T-cell (primary cell): ENCODE data around the gene FREM3. TPM values are rescaled to one million over a fixed set of nuclear protein-coding genes. Genes with fewer than 3 reads are reported as not detected.

Source experiments
- ATAC-seq, 4 experiments: fragments of 200-7000 bp in 3 of 4; fragments of 150-1000 bp in 1 of 4; cut with Tn5 transposase; replicated peaks in 1 of 4; 1 replicate in 3 of 4; 2 replicates in 1 of 4; pipeline ENCODE4 v1.10.0; 2021; ENCODE audit warnings: moderate library complexity in 3 of 4, mild to moderate bottlenecking in 2 of 4, moderate number of reproducible peaks in 1 of 4
- CTCF ChIA-PET, 2 donors: fragments of 300-600 bp; sonication (Branson Sonifier 250); formaldehyde crosslinking; loops; one replicate each; lab custom pipeline; 2022; ENCODE audit warnings: antibody characterized with exemption in 2 of 2; lab: Charles Lee
- POLR2A ChIA-PET, 2 donors: fragments of 300-600 bp; sonication (Branson Sonifier 250); formaldehyde crosslinking; loops; one replicate each; lab custom pipeline; 2022; ENCODE audit warnings: antibody characterized with exemption in 2 of 2; lab: Charles Lee
- DNase-seq, 35 experiments: peaks; one replicate each; pipeline versions ENCODE4 v3.0.0 to v3.0.0-alpha.2; 2013 to 2023
- H3K27ac ChIP-seq: one replicate; pipeline ENCODE4 v1.5.1; 2013; ENCODE audit warnings: low read length
- H3K27me3 ChIP-seq, 2 experiments: replicated peaks in 1 of 2; 1 replicate in 1 of 2; 2 replicates in 1 of 2; pipeline versions ENCODE4 v1.6.1 to v1.7.0; 2013; ENCODE audit warnings: low read length in 1 of 2, mixed read lengths in 1 of 2; ENCODE audit not compliant: control insufficient read depth in 2 of 2, insufficient read depth in 2 of 2; ENCODE audit errors: extremely low read depth in 1 of 2
- H3K36me3 ChIP-seq, 2 donors: 1 replicate in 1 of 2; 2 replicates in 1 of 2; pipeline versions ENCODE4 v1.6.1 to v1.7.0; 2013; ENCODE audit warnings: low read length in 1 of 2; ENCODE audit not compliant: control insufficient read depth in 2 of 2, insufficient read depth in 1 of 2; ENCODE audit errors: extremely low read depth in 1 of 2
- H3K4me1 ChIP-seq, 2 experiments: 1 replicate in 1 of 2; 2 replicates in 1 of 2; pipeline versions ENCODE4 v1.6.1 to v1.7.0; 2013; ENCODE audit warnings: low read length in 2 of 2, mixed read lengths in 1 of 2; ENCODE audit not compliant: insufficient read depth in 2 of 2, control insufficient read depth in 1 of 2; ENCODE audit errors: extremely low read depth in 1 of 2
- H3K4me3 ChIP-seq, 2 donors: 1 replicate in 1 of 2; 2 replicates in 1 of 2; pipeline versions ENCODE4 v1.5.1 to v1.7.0; 2013; ENCODE audit warnings: mild to moderate bottlenecking in 2 of 2, low read length in 1 of 2, moderate library complexity in 1 of 2; ENCODE audit not compliant: control insufficient read depth in 1 of 2; ENCODE audit errors: extremely low read depth in 1 of 2
- H3K9me3 ChIP-seq: 2 replicates; pipeline ENCODE4 v1.7.0; 2013
- H3K27ac Mint-ChIP-seq, 2 donors: one replicate each; pipeline ENCODE4 v1.8.0; 2020 to 2021; ENCODE audit warnings: mild to moderate bottlenecking in 2 of 2, mixed read lengths in 2 of 2
- H3K27me3 Mint-ChIP-seq, 2 donors: one replicate each; pipeline ENCODE4 v1.8.0; 2021 to 2022; ENCODE audit warnings: mixed read lengths in 2 of 2
- H3K36me3 Mint-ChIP-seq: one replicate; pipeline ENCODE4 v1.8.0; 2021; ENCODE audit warnings: mixed read lengths
- H3K4me1 Mint-ChIP-seq, 3 donors: one replicate each; pipeline ENCODE4 v1.8.0; 2020 to 2022; ENCODE audit warnings: mixed read lengths in 3 of 3, mild to moderate bottlenecking in 1 of 3
- H3K4me3 Mint-ChIP-seq, 3 donors: one replicate each; pipeline ENCODE4 v1.8.0; 2020 to 2022; ENCODE audit warnings: mild to moderate bottlenecking in 3 of 3, mixed read lengths in 3 of 3, moderate library complexity in 3 of 3
- H3K9me3 Mint-ChIP-seq, 3 donors: one replicate each; pipeline ENCODE4 v1.8.0; 2020 to 2022; ENCODE audit warnings: mixed read lengths in 3 of 3
- WGBS: methylation state at CpG from one replicate; pipeline ENCODE4 v1.1.5; 2013; ENCODE audit warnings: missing lambda C conversion rate; ENCODE audit not compliant: insufficient coverage; 5-methylcytosine and 5-hydroxymethylcytosine counted together
- total RNA-seq, 35 experiments: library from RNA in 6 of 35; stranded (reverse) in 6 of 35; fragments of 120-200 nt in 1 of 35; gene quantifications; one replicate each; pipeline versions ENCODE4 v1.2.1 to v1.2.4 and lab custom pipeline; 2013 to 2026

FREM3 gene
- total RNA-seq, 5 donors from 2014 or later (not counting 1 experiment from before 2014, with no cell fraction given): 0.09 to 0.43 (median 0.21) TPM; not detected in 1

DNA sequence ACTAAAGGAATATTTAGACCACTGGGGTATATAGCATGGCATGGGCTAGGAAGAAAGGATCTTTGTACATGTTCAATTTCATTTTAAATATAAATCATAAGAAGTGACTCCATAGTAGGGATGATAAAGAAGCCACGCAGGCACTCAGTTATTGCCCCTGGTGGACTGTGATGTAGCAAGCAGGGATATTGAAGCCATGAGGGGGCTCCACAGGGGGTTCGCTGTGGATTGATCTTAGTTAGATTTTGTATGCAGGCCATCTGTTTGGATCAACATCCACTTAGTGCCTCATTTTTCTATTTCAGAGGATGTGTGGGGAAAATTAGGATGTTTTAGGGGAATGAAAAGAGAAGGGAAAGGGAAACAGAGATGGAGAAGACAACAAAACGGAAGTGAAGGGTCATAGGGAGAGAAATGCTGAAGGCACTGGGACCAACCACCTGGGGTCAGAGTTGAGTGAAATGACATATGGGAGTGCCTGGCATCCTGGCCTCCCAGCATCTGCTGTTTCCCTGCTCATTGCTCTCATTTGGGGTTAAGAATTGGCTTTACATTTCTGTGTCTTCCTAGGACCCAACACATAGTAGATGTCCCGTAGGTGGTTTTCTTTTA lies 11.2 kb upstream of the FREM3 start:
- Histone ChIP-seq H3K27me3 (no peaks in the 10 kb centered on the region), H3K36me3 (no peaks in the 10 kb centered on the region), H3K4me1 (no peaks in the 10 kb centered on the region), H3K27ac (no peak overlapping the region), H3K9me3 (no peaks in the 10 kb centered on the region), H3K4me3 (no peak overlapping the region)
- ChIA-PET CTCF (no interaction called here), POLR2A (no interaction called here)
- Mint-ChIP-seq H3K27me3 (no peaks in the 10 kb centered on the region), H3K4me1 (no peaks in the 10 kb centered on the region), H3K36me3 (no peaks in the 10 kb centered on the region), H3K27ac (no peak overlapping the region), H3K4me3 (no peak overlapping the region), H3K9me3 (peaks cover 3 to 6% (median 3%) of the 10 kb centered on the region in 3 donors)
- DNase-seq: no peak
- WGBS: 88% methylated on average over 2 of the region's 4 CpGs
- ATAC-seq: no peak

DNA sequence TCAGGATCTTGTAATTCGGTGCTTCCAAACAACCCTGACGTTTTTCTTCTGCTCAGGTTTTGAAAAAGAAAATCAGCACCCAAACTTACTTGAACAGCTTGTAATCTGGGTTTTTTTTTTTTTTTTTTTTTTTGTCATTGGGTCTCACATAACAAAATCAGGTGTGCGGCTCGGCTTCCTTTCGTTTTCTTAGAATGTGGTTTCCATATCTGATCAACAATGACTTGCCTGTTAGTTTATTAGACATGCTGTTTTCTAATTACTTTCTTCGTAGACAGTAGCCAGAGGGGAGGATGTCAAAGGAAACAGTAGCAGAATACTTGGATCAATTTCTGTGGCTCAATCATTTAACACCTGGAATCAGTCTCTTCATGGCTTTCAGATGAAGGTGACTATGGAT lies 890 bp upstream of the FREM3 start:
- Histone ChIP-seq H3K27ac (no peak overlapping the region), H3K9me3 (no peaks in the 10 kb centered on the region), H3K4me3 (peak overlapping the region; percentile 35 to 59), H3K27me3 (peaks cover 0 to 31% of the 10 kb centered on the region in 2 experiments), H3K4me1 (peaks cover 2 to 16% of the 10 kb centered on the region in 2 experiments), H3K36me3 (no peaks in the 10 kb centered on the region)
- no peaks in the 10 kb centered on the region for H3K9me3 Mint-ChIP-seq
- WGBS: no CpG with 5 or more reads among the region's 6 CpGs
- H3K36me3 Mint-ChIP-seq: no peaks in the 10 kb centered on the region
- DNase-seq (no peak), ATAC-seq (peak in 2 of 4 experiments; percentile 9 to 39)
- H3K4me1 Mint-ChIP-seq: peaks cover 11 to 25% (median 19%) of the 10 kb centered on the region in 3 donors
- peak overlapping the region in 2 of 3 donors; percentile 65 to 79 for H3K4me3 Mint-ChIP-seq
- POLR2A ChIA-PET: interaction anchor here in 1 of 2 donors (0.6 kb wide), 1 partner anchor 22 kb away, joined by 5 read pairs; no protein-coding TSS in a partner anchor
- no peak overlapping the region for H3K27ac Mint-ChIP-seq
- H3K27me3 Mint-ChIP-seq: peaks cover 28 to 45% of the 10 kb centered on the region in 2 donors
- CTCF ChIA-PET: no interaction called here

DNA sequence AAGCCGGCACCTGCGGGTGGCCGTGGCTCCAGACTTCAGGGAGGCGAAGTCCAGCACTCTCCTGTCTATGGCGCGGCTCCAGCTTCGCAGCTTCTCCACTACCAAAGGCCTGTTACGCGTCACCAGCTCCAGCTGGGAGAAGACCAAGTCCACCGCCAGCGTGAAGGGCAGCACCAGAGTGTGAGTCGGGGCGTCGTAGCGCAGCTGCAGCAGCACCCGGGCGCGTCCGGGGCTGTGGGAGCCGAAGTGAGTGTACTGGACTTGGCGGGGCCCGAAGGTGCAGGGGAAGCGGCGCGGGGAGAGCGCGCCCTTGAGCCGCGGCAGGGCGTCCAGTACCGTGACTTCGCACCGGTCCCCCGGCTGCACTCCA lies 444 bp downstream of the FREM3 start:
- no peaks in the 10 kb centered on the region for H3K36me3 Mint-ChIP-seq
- no peak for ATAC-seq
- H3K9me3 ChIP-seq: no peaks in the 10 kb centered on the region
- H3K27me3 ChIP-seq: peaks cover 0 to 31% of the 10 kb centered on the region in 2 experiments
- H3K36me3 ChIP-seq: no peaks in the 10 kb centered on the region
- 4% methylated on average over 33 of the region's 34 CpGs for WGBS
- no peak overlapping the region for H3K27ac Mint-ChIP-seq
- H3K4me1 ChIP-seq: peaks cover 2 to 16% of the 10 kb centered on the region in 2 experiments
- POLR2A ChIA-PET: no interaction called here
- H3K27me3 Mint-ChIP-seq: peaks cover 37 to 45% of the 10 kb centered on the region in 2 donors
- H3K27ac ChIP-seq: no peak overlapping the region
- DNase-seq: no peak
- H3K4me3 Mint-ChIP-seq: peak overlapping the region in 1 of 3 donors; percentile 79
- peaks cover 11 to 25% (median 19%) of the 10 kb centered on the region in 3 donors for H3K4me1 Mint-ChIP-seq
- CTCF ChIA-PET: no interaction called here
- H3K4me3 ChIP-seq: peak overlapping the region; percentile 35 to 59
- peaks cover 0 to 4% (median 4%) of the 10 kb centered on the region in 3 donors for H3K9me3 Mint-ChIP-seq

DNA sequence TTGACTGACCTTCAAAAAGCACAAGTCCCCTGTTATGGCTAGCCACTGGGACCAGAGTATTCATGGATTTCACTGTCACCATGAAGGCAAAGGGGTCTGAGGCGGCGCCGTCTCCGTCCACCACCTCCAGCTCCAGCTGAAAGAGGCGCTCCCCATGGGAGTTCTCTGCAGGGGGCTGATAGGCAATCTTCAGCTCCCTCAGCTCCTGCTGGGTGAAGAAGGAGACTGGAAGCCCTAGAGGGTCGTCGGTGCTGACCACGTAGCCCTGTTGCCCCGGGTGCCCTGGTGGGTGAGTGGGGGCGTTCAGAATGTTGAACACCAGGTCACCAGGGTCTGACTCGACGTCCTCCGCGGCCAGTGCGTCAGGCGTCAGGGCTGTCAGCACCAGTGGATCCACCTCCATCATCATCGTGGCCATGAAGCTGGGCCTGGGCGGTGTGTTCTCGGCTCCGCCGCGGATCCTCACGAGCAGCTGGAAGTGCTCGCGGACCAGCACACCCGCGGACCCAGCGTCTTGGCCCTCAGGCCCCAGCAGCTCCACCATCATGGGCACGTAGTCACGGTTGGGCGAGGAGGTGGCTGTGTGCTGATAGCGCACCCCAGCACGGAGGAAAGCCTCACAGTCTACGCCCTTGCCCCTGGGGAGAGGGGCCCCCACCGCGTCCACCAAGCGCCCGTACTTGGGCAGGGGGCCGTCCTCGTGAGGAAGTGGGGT lies 987 bp downstream of the FREM3 start:
- peak overlapping the region; percentile 35 to 59 for H3K4me3 ChIP-seq
- H3K4me1 ChIP-seq: peaks cover 2 to 16% of the 10 kb centered on the region in 2 experiments
- H3K27ac Mint-ChIP-seq: no peak overlapping the region
- H3K4me1 Mint-ChIP-seq: peaks cover 11 to 25% (median 19%) of the 10 kb centered on the region in 3 donors
- peaks cover 38 to 45% of the 10 kb centered on the region in 2 donors for H3K27me3 Mint-ChIP-seq
- peak overlapping the region in 1 of 3 donors; percentile 79 for H3K4me3 Mint-ChIP-seq
- WGBS: 55% methylated on average over 34 of the region's 40 CpGs
- no peaks in the 10 kb centered on the region for H3K9me3 ChIP-seq
- ChIA-PET POLR2A (interaction anchor here in 1 of 2 donors (0.6 kb wide), 1 partner anchor 8 kb away, joined by 4 read pairs; no protein-coding TSS in a partner anchor), CTCF (no interaction called here)
- DNase-seq: no peak
- H3K36me3 ChIP-seq: no peaks in the 10 kb centered on the region
- H3K27ac ChIP-seq: no peak overlapping the region
- ATAC-seq: no peak
- peaks cover 0 to 4% (median 4%) of the 10 kb centered on the region in 3 donors for H3K9me3 Mint-ChIP-seq
- H3K27me3 ChIP-seq: peaks cover 0 to 31% of the 10 kb centered on the region in 2 experiments
- H3K36me3 Mint-ChIP-seq: no peaks in the 10 kb centered on the region

DNA sequence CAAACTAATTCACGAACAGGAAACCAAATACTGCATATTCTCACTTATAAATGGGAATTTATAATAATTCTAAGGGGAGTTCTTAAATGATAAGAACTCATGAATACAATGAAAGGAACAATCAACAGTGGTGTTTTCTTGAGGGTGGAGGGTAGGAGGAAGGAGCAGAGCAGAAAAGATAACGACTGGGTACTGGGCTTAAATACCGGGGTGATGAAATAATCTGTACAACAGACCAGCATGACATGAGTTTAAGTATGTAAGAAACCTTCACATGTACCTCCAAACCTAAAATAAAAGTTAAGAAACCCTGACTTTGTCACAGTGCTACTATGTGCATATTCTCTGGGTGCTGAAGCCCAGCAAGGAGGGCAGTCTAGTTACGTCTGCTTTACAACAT lies 6.6 kb downstream of the FREM3 start:
- Mint-ChIP-seq H3K4me3 (no peak overlapping the region), H3K27ac (no peak overlapping the region), H3K27me3 (peaks cover 17 to 28% of the 10 kb centered on the region in 2 donors), H3K36me3 (no peaks in the 10 kb centered on the region), H3K4me1 (peaks cover 0 to 8% (median 4%) of the 10 kb centered on the region in 3 donors), H3K9me3 (peaks cover 3 to 4% (median 4%) of the 10 kb centered on the region in 3 donors)
- ATAC-seq: no peak
- Histone ChIP-seq H3K27me3 (peaks cover 0 to 9% of the 10 kb centered on the region in 2 experiments), H3K9me3 (no peaks in the 10 kb centered on the region), H3K27ac (no peak overlapping the region), H3K36me3 (no peaks in the 10 kb centered on the region), H3K4me1 (no peaks in the 10 kb centered on the region), H3K4me3 (no peak overlapping the region)
- CTCF ChIA-PET: no interaction called here
- no peak for DNase-seq
- WGBS: no CpG with 5 or more reads among the region's 4 CpGs
- POLR2A ChIA-PET: no interaction called here

DNA sequence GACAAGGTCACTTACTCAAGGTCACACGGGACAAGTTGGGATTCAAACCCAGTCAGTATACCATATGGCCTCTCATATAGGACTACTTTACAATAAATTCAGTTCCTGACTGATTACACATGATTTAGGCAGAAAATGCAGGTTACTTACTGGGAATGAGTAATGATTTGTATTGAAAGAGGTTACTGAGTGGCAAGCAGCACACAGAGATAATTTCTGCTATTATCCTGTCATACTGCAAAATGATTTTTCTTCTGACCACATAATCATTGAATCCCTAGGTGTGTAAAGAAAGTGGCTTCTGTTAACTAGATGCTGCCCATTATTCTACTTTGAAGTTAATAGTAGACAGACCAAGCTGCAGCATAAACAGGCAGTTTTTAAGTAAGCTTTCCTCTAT lies 8.2 kb downstream of the FREM3 start:
- H3K27ac ChIP-seq: no peak overlapping the region
- Mint-ChIP-seq H3K27me3 (peaks cover 4 to 14% of the 10 kb centered on the region in 2 donors), H3K27ac (no peak overlapping the region), H3K9me3 (peaks cover 5 to 9% (median 8%) of the 10 kb centered on the region in 3 donors), H3K4me3 (no peak overlapping the region), H3K36me3 (no peaks in the 10 kb centered on the region), H3K4me1 (no peaks in the 10 kb centered on the region)
- no peak overlapping the region for H3K4me3 ChIP-seq
- H3K4me1 ChIP-seq: no peaks in the 10 kb centered on the region
- H3K27me3 ChIP-seq: no peaks in the 10 kb centered on the region
- no peaks in the 10 kb centered on the region for H3K9me3 ChIP-seq
- WGBS: no CpG with 5 or more reads among the region's 1 CpG
- no peak for ATAC-seq
- DNase-seq: no peak
- no peaks in the 10 kb centered on the region for H3K36me3 ChIP-seq
- ChIA-PET CTCF (no interaction called here), POLR2A (no interaction called here)
